HepG2 (cell line): ENCODE measurements around the gene NBPF1. TPM values are rescaled to one million over a fixed set of nuclear protein-coding genes. Genes with fewer than 3 reads are reported as not detected.

Source experiments
- ARHGAP35 ChIP-seq: sonication (generic); formaldehyde crosslinking; IDR thresholded peaks from 2 replicates; pipeline ENCODE4 v1.9.0; 2022; ENCODE audit warnings: mild to moderate bottlenecking, inconsistent platforms, moderate library complexity, missing genetic modification reagents, borderline replicate concordance
- BHLHE40 ChIP-seq: IDR thresholded peaks from 2 replicates; pipeline ENCODE4 v1.6.1; 2011; ENCODE audit warnings: low read length, improper control_type of control experiment
- EEA1 ChIP-seq: sonication (generic); formaldehyde crosslinking; IDR thresholded peaks from 2 replicates; pipeline ENCODE4 v1.5.1; 2020; ENCODE audit warnings: mild to moderate bottlenecking, missing genetic modification reagents, borderline replicate concordance
- JUND ChIP-seq: sonication (generic); formaldehyde crosslinking; IDR thresholded peaks from 2 replicates; pipeline ENCODE4 v1.8.0; 2022; ENCODE audit warnings: mild to moderate bottlenecking, missing genetic modification reagents
- POLR2A ChIP-seq, 2 experiments: IDR thresholded peaks; 2 replicates each; pipeline ENCODE4 v1.6.1; 2011; ENCODE audit warnings: low read depth in 2 of 2, low read length in 2 of 2, mild to moderate bottlenecking in 1 of 2, moderate library complexity in 1 of 2; ENCODE audit not compliant: insufficient read depth in 1 of 2
- ZNF446 ChIP-seq: sonication (generic); formaldehyde crosslinking; IDR thresholded peaks from 2 replicates; pipeline ENCODE4 v1.5.0; 2020; ENCODE audit warnings: mild to moderate bottlenecking, missing genetic modification reagents
- polyA plus RNA-seq, 8 experiments: library from polyadenylated mRNA; depleted of rRNA in 3 of 8; stranded (reverse) in 7 of 8; unstranded in 1 of 8; fragments of >200 nt; fragmentation: Illumina TruSeq in 4 of 8; extraction: Trizol in 4 of 8; gene quantifications; 2 replicates each; pipeline versions ENCODE4 v1.2.1 to v1.2.3, GENCODE V29; 2011 to 2016; ENCODE audit warnings: low read depth in 4 of 8, missing spikeins in 1 of 8, mixed read lengths in 1 of 8; ENCODE audit not compliant: insufficient read depth in 1 of 8
- total RNA-seq, 5 experiments: library from RNA; depleted of rRNA; stranded (reverse); fragments of >200 nt; fragmentation: Illumina TruSeq; extraction: Trizol; gene quantifications; 2 replicates each; pipeline ENCODE4 v1.2.3, GENCODE V29; 2016; ENCODE audit warnings: low read depth in 1 of 5
- TF ChIP-seq, protein P1 (sequence below): IDR thresholded peaks from 2 replicates; pipeline ENCODE4 v1.4.0; 2020; ENCODE audit warnings: mild to moderate bottlenecking, missing genetic modification reagents
- TF ChIP-seq, protein P2 (sequence below): sonication (generic); formaldehyde crosslinking; IDR thresholded peaks from 2 replicates; pipeline ENCODE4 v1.4.0; 2020; ENCODE audit warnings: missing genetic modification reagents
- TF ChIP-seq, protein P3 (sequence below): sonication (generic); formaldehyde crosslinking; IDR thresholded peaks from 2 replicates; pipeline ENCODE4 v1.4.0; 2020; ENCODE audit warnings: missing genetic modification reagents, low read depth, mild to moderate bottlenecking, borderline replicate concordance
- TF ChIP-seq, protein P4 (sequence below): sonication (generic); formaldehyde crosslinking; conservative IDR thresholded peaks from 2 replicates; pipeline ENCODE4 v1.4.0; 2020; ENCODE audit warnings: mild to moderate bottlenecking, missing genetic modification reagents, moderate library complexity

Gene NBPF1
- total and polyA plus RNA-seq, 2 of the 13 experiments (the other 11 are each of a cell fraction or from before 2014, with no cell fraction given), result 30.3 to 35.6 TPM

DNA sequence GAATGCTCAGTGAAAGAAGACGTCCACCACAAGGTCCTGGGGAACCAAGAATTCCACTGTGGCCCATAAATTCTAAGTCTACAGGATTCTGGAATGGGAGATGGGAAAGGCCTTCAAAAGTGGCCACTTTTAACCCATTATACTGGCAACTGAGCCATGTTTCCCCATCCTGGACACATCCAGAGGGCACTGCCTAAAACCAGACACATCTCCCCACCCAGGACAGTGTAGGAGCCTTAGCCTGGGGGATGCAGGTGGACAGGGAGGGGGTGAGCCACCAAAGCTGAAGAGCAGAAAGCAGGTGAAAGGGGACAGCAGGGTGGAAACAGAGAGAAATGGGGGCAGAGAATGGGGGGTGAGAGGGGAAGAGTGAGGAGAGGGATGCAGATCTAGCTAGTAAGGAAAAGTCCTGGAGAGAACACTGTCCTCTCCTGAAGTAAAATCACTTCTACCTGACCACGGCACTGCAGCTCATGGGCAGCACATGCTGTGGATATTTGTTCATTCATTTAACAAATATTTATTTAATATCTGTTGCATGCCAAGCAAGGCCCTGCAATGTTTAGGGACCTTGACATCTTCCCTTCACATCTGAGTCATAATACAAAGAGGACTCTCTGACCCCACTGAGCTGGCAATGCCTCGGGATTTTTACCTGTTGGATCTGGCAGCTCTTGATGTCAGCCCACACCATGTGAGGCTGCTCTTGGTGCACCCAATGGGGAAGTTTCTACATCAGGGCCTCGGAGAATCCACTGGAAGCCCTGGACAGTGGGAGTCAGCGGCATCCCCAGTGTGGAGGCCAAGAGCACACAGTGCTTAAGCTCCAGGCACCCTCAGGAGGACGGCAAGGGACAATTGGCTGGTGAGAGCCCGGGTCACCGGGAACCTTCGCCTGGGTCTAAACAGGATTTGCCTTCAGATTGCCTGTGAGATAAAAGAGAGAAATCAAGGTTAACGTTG, 5.2 kb downstream of the NBPF1 start (continued):
- TF ChIP-seq, protein P1, sequence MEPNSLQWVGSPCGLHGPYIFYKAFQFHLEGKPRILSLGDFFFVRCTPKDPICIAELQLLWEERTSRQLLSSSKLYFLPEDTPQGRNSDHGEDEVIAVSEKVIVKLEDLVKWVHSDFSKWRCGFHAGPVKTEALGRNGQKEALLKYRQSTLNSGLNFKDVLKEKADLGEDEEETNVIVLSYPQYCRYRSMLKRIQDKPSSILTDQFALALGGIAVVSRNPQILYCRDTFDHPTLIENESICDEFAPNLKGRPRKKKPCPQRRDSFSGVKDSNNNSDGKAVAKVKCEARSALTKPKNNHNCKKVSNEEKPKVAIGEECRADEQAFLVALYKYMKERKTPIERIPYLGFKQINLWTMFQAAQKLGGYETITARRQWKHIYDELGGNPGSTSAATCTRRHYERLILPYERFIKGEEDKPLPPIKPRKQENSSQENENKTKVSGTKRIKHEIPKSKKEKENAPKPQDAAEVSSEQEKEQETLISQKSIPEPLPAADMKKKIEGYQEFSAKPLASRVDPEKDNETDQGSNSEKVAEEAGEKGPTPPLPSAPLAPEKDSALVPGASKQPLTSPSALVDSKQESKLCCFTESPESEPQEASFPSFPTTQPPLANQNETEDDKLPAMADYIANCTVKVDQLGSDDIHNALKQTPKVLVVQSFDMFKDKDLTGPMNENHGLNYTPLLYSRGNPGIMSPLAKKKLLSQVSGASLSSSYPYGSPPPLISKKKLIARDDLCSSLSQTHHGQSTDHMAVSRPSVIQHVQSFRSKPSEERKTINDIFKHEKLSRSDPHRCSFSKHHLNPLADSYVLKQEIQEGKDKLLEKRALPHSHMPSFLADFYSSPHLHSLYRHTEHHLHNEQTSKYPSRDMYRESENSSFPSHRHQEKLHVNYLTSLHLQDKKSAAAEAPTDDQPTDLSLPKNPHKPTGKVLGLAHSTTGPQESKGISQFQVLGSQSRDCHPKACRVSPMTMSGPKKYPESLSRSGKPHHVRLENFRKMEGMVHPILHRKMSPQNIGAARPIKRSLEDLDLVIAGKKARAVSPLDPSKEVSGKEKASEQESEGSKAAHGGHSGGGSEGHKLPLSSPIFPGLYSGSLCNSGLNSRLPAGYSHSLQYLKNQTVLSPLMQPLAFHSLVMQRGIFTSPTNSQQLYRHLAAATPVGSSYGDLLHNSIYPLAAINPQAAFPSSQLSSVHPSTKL (CRISPR knock-in tag), result peak; percentile 98
- TF ChIP-seq BHLHE40, result peak; percentile 79
- TF ChIP-seq, protein P2, sequence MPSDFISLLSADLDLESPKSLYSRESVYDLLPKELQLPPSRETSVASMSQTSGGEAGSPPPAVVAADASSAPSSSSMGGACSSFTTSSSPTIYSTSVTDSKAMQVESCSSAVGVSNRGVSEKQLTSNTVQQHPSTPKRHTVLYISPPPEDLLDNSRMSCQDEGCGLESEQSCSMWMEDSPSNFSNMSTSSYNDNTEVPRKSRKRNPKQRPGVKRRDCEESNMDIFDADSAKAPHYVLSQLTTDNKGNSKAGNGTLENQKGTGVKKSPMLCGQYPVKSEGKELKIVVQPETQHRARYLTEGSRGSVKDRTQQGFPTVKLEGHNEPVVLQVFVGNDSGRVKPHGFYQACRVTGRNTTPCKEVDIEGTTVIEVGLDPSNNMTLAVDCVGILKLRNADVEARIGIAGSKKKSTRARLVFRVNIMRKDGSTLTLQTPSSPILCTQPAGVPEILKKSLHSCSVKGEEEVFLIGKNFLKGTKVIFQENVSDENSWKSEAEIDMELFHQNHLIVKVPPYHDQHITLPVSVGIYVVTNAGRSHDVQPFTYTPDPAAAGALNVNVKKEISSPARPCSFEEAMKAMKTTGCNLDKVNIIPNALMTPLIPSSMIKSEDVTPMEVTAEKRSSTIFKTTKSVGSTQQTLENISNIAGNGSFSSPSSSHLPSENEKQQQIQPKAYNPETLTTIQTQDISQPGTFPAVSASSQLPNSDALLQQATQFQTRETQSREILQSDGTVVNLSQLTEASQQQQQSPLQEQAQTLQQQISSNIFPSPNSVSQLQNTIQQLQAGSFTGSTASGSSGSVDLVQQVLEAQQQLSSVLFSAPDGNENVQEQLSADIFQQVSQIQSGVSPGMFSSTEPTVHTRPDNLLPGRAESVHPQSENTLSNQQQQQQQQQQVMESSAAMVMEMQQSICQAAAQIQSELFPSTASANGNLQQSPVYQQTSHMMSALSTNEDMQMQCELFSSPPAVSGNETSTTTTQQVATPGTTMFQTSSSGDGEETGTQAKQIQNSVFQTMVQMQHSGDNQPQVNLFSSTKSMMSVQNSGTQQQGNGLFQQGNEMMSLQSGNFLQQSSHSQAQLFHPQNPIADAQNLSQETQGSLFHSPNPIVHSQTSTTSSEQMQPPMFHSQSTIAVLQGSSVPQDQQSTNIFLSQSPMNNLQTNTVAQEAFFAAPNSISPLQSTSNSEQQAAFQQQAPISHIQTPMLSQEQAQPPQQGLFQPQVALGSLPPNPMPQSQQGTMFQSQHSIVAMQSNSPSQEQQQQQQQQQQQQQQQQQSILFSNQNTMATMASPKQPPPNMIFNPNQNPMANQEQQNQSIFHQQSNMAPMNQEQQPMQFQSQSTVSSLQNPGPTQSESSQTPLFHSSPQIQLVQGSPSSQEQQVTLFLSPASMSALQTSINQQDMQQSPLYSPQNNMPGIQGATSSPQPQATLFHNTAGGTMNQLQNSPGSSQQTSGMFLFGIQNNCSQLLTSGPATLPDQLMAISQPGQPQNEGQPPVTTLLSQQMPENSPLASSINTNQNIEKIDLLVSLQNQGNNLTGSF (CRISPR knock-in tag), result peak; percentile 73; the same call in 1 of the 2 replicates
- peak; percentile 10; the same call in 1 of the 2 replicates for TF ChIP-seq ZNF446 (CRISPR knock-in tag)
- peak; percentile 79 for TF ChIP-seq JUND (CRISPR knock-in tag)
- TF ChIP-seq, protein P3, sequence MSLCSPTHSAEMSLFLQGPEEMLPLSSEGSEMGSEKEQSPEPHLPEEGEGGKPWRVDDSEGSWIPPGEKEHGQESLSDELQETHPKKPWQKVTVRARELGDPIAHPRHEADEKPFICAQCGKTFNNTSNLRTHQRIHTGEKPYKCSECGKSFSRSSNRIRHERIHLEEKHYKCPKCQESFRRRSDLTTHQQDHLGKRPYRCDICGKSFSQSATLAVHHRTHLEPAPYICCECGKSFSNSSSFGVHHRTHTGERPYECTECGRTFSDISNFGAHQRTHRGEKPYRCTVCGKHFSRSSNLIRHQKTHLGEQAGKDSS, result peak; percentile 77; the same call in 1 of the 2 replicates
- TF ChIP-seq POLR2A (IDR thresholded peaks at IDR 0.05; ENCODE audit: insufficient read depth in 1 of 2, low read depth in 2 of 2, low read length in 2 of 2), result peak in 1 of 2 experiments; percentile 23; a peak in 1 of 4 replicates
- TF ChIP-seq EEA1 (CRISPR knock-in tag), result peak; percentile 42; the same call in 1 of the 2 replicates
- peak; percentile 29; the same call in 1 of the 2 replicates for TF ChIP-seq ARHGAP35 (CRISPR knock-in tag)
- TF ChIP-seq, protein P4, sequence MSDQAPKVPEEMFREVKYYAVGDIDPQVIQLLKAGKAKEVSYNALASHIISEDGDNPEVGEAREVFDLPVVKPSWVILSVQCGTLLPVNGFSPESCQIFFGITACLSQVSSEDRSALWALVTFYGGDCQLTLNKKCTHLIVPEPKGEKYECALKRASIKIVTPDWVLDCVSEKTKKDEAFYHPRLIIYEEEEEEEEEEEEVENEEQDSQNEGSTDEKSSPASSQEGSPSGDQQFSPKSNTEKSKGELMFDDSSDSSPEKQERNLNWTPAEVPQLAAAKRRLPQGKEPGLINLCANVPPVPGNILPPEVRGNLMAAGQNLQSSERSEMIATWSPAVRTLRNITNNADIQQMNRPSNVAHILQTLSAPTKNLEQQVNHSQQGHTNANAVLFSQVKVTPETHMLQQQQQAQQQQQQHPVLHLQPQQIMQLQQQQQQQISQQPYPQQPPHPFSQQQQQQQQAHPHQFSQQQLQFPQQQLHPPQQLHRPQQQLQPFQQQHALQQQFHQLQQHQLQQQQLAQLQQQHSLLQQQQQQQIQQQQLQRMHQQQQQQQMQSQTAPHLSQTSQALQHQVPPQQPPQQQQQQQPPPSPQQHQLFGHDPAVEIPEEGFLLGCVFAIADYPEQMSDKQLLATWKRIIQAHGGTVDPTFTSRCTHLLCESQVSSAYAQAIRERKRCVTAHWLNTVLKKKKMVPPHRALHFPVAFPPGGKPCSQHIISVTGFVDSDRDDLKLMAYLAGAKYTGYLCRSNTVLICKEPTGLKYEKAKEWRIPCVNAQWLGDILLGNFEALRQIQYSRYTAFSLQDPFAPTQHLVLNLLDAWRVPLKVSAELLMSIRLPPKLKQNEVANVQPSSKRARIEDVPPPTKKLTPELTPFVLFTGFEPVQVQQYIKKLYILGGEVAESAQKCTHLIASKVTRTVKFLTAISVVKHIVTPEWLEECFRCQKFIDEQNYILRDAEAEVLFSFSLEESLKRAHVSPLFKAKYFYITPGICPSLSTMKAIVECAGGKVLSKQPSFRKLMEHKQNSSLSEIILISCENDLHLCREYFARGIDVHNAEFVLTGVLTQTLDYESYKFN, result peak; percentile 91
